Tibial nerve (tissue), 3 donors: ENCODE results near the gene SLC39A11.

Experiments
- POLR2A ChIP-seq, 2 donors: fragments of 450-650 bp; IDR thresholded peaks; one replicate each; pipeline ENCODE4 v1.6.1; 2017; ENCODE audit warnings: antibody characterized with exemption in 2 of 2, mild to moderate bottlenecking in 2 of 2, moderate library complexity in 2 of 2
- TF ChIP-seq, protein P1 (sequence below), 5 experiments: fragments of 200-600 bp in 3 of 5; fragments of 450-650 bp in 2 of 5; sonication (generic) in 3 of 5; IDR thresholded peaks; one replicate each; pipeline ENCODE4 v1.5.1; 2016 to 2019; ENCODE audit warnings: antibody characterized with exemption in 5 of 5, mild to moderate bottlenecking in 3 of 5, moderate library complexity in 2 of 5

DNA sequence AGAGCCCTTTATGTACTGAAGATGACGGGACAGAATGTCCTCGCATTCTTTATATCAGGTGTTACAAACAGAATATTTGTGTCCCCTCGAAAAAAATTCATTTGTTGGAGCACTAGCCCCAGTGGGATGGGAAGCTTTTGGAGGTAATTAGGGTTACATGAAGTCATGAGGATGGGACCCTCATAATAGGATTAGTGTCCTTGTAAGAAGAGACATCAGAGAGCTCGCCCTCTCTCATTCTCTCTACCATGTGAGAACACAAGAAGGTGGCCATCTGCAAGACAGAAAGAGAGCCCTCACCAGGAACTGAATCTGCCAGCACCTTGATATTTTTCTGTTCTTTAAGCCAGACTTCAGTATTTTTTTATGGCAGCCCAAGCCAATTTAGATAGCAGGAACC is 72.4 kb downstream of the SLC39A11 start:
- TF ChIP-seq POLR2A (IDR thresholded peaks at IDR 0.05), result no peak
- TF ChIP-seq, protein P1, sequence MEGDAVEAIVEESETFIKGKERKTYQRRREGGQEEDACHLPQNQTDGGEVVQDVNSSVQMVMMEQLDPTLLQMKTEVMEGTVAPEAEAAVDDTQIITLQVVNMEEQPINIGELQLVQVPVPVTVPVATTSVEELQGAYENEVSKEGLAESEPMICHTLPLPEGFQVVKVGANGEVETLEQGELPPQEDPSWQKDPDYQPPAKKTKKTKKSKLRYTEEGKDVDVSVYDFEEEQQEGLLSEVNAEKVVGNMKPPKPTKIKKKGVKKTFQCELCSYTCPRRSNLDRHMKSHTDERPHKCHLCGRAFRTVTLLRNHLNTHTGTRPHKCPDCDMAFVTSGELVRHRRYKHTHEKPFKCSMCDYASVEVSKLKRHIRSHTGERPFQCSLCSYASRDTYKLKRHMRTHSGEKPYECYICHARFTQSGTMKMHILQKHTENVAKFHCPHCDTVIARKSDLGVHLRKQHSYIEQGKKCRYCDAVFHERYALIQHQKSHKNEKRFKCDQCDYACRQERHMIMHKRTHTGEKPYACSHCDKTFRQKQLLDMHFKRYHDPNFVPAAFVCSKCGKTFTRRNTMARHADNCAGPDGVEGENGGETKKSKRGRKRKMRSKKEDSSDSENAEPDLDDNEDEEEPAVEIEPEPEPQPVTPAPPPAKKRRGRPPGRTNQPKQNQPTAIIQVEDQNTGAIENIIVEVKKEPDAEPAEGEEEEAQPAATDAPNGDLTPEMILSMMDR (IDR thresholded peaks at IDR 0.05), result no peak
